Smooth muscle cell (in vitro differentiated cells): Measurements from ENCODE around the gene PAXX. TPM values are rescaled to one million over a fixed set of nuclear protein-coding genes. Genes with fewer than 3 reads are reported as not detected.

ENCODE experiments used
- DNase-seq: peaks from one replicate; lab custom pipeline; 2025; ENCODE audit not compliant: unreplicated experiment; lab: John Stamatoyannopoulos, UW
- H2AFZ ChIP-seq: fragments of 200-600 bp; sonication (generic); 2 replicates; pipeline ENCODE4 v1.6.0; 2016; ENCODE audit warnings: antibody characterized with exemption, low read depth, mild to moderate bottlenecking
- H3F3A ChIP-seq: fragments of 200-600 bp; sonication (generic); 2 replicates; pipeline ENCODE4 v1.6.0; 2017; ENCODE audit warnings: antibody characterized with exemption, low read depth
- H3K27ac ChIP-seq: fragments of 200-600 bp; sonication (generic); 2 replicates; pipeline ENCODE4 v1.5.1; 2016; ENCODE audit warnings: low read depth, mild to moderate bottlenecking
- H3K27me3 ChIP-seq: fragments of 200-600 bp; sonication (generic); 2 replicates; pipeline ENCODE4 v1.6.1; 2016; ENCODE audit warnings: low read depth, mild to moderate bottlenecking
- H3K36me3 ChIP-seq: fragments of 200-600 bp; sonication (generic); 2 replicates; pipeline ENCODE4 v1.5.1; 2016; ENCODE audit warnings: low read depth
- H3K4me1 ChIP-seq: fragments of 200-600 bp; sonication (generic); 2 replicates; pipeline ENCODE4 v1.5.1; 2016; ENCODE audit warnings: low read depth
- H3K4me2 ChIP-seq: fragments of 200-600 bp; sonication (generic); 2 replicates; pipeline ENCODE4 v1.6.0; 2016; ENCODE audit warnings: mild to moderate bottlenecking
- H3K4me3 ChIP-seq: fragments of 200-600 bp; sonication (generic); 2 replicates; pipeline ENCODE4 v1.5.1; 2016; ENCODE audit warnings: mild to moderate bottlenecking
- H3K79me2 ChIP-seq: fragments of 200-600 bp; sonication (generic); 2 replicates; pipeline ENCODE4 v1.6.0; 2016; ENCODE audit warnings: low read depth, mild to moderate bottlenecking
- H3K9ac ChIP-seq: fragments of 200-600 bp; sonication (generic); 2 replicates; pipeline ENCODE4 v1.6.0; 2016; ENCODE audit warnings: low read depth
- H3K9me3 ChIP-seq: fragments of 200-600 bp; sonication (generic); replicated peaks from 2 replicates; pipeline ENCODE4 v1.5.1; 2016; ENCODE audit warnings: low read depth
- H4K20me1 ChIP-seq: fragments of 200-600 bp; sonication (generic); 2 replicates; pipeline ENCODE4 v1.6.0; 2016; ENCODE audit warnings: low read depth
- CTCF ChIP-seq: fragments of 200-600 bp; sonication (generic); IDR thresholded peaks from 2 replicates; pipeline ENCODE4 v1.5.1; 2017; ENCODE audit warnings: borderline replicate concordance, mild to moderate bottlenecking, antibody characterized with exemption; ENCODE audit not compliant: insufficient read depth, poor library complexity, severe bottlenecking
- WGBS: methylation state at CpG from one replicate; pipeline ENCODE4 v1.1.7; 2016; ENCODE audit warnings: low lambda C conversion rate; 5-methylcytosine and 5-hydroxymethylcytosine counted together
- polyA plus RNA-seq: library from polyadenylated mRNA; unstranded; fragments of >200 nt; fragmentation: Nextera tagmentation; extraction: Ambion mirVana; gene quantifications from 2 replicates; pipeline ENCODE4 v1.2.1, GENCODE V29; 2016
- total RNA-seq: library from RNA; depleted of rRNA; stranded (reverse); fragments of >200 nt; gene quantifications from 2 replicates; pipeline ENCODE4 v1.2.3, GENCODE V29; 2014

PAXX gene
- total and polyA plus RNA-seq, 2 experiments from 2014 or later: 27.4 to 62.0 TPM

GRCh38 chr9:136955943-136956335 lies 36.3 kb upstream of the PAXX start:
- Histone ChIP-seq H4K20me1 (no peaks in the 10 kb centered on the region), H2AFZ (no peak overlapping the region), H3K9ac (no peak overlapping the region), H3K36me3 (no peaks in the 10 kb centered on the region), H3K4me1 (no peaks in the 10 kb centered on the region), H3K9me3 (no peaks in the 10 kb centered on the region), H3F3A (no peaks in the 10 kb centered on the region), H3K4me2 (no peak overlapping the region), H3K79me2 (no peaks in the 10 kb centered on the region), H3K4me3 (no peak overlapping the region), H3K27ac (no peak overlapping the region), H3K27me3 (no peaks in the 10 kb centered on the region)
- DNase-seq: no peak
- WGBS: 90% methylated on average over 9 of the region's 9 CpGs
- TF ChIP-seq CTCF: no peak

GRCh38 chr9:136956604-136957003 lies 35.6 kb upstream of the PAXX start:
- Histone ChIP-seq H3K27me3 (no peaks in the 10 kb centered on the region), H3K4me3 (no peak overlapping the region), H3F3A (no peaks in the 10 kb centered on the region), H4K20me1 (no peaks in the 10 kb centered on the region), H3K4me2 (no peak overlapping the region), H3K9me3 (no peaks in the 10 kb centered on the region), H3K9ac (no peak overlapping the region), H3K36me3 (no peaks in the 10 kb centered on the region), H3K79me2 (no peaks in the 10 kb centered on the region), H3K27ac (no peak overlapping the region), H2AFZ (no peak overlapping the region), H3K4me1 (no peaks in the 10 kb centered on the region)
- TF ChIP-seq CTCF: no peak
- DNase-seq: no peak
- WGBS: 93% methylated on average over 4 of the region's 4 CpGs

GRCh38 chr9:136957461-136957860 lies 34.8 kb upstream of the PAXX start:
- no peak overlapping the region for H3K4me2 ChIP-seq
- H3K9me3 ChIP-seq: no peaks in the 10 kb centered on the region
- H3K4me1 ChIP-seq: no peaks in the 10 kb centered on the region
- no peak for TF ChIP-seq CTCF
- no peak for DNase-seq
- H3K4me3 ChIP-seq: no peak overlapping the region
- H3K79me2 ChIP-seq: no peaks in the 10 kb centered on the region
- no peaks in the 10 kb centered on the region for H3K27me3 ChIP-seq
- H3K36me3 ChIP-seq: no peaks in the 10 kb centered on the region
- no CpG with 5 or more reads among the region's 1 CpG for WGBS
- no peaks in the 10 kb centered on the region for H3F3A ChIP-seq
- no peak overlapping the region for H2AFZ ChIP-seq
- H3K27ac ChIP-seq: no peak overlapping the region
- no peaks in the 10 kb centered on the region for H4K20me1 ChIP-seq
- no peak overlapping the region for H3K9ac ChIP-seq

GRCh38 chr9:136957901-136958300 lies 34.3 kb upstream of the PAXX start:
- H3K27me3 ChIP-seq: no peaks in the 10 kb centered on the region
- WGBS: 94% methylated on average over 6 of the region's 6 CpGs

More at GRCh38 chr9:136957901-136958300, 34.3 kb upstream of the PAXX start:
- Histone ChIP-seq H3K4me2 (no peak overlapping the region), H3K4me1 (no peaks in the 10 kb centered on the region), H3F3A (no peaks in the 10 kb centered on the region), H3K4me3 (no peak overlapping the region), H3K9me3 (no peaks in the 10 kb centered on the region), H2AFZ (no peak overlapping the region), H3K9ac (no peak overlapping the region), H3K27ac (no peak overlapping the region), H4K20me1 (no peaks in the 10 kb centered on the region), H3K79me2 (no peaks in the 10 kb centered on the region), H3K36me3 (no peaks in the 10 kb centered on the region)
- DNase-seq: no peak
- TF ChIP-seq CTCF: no peak
